HG02571 (cell line): ENCODE results near the gene ARMH3.
"Not testable (repeated sequence)": the region's sequence is repeated elsewhere in the genome, so short reads cannot be mapped to it uniquely, and the experiment has no call there.

Experiments used
- ATAC-seq: cut with Tn5 transposase; IDR thresholded peaks from one replicate; pipeline ENCODE4 v1.9.1; 2021; ENCODE audit warnings: mild to moderate bottlenecking, moderate library complexity; ENCODE audit not compliant: unreplicated experiment

The ARMH3 gene

GRCh38 chr10:101993651-101994200, 62.2 kb downstream of the ARMH3 start:
- no peak for ATAC-seq

- no peak for ATAC-seq
These were observed 62.8 kb downstream of the ARMH3 start for GRCh38 chr10:101993221-101993620.

DNA sequence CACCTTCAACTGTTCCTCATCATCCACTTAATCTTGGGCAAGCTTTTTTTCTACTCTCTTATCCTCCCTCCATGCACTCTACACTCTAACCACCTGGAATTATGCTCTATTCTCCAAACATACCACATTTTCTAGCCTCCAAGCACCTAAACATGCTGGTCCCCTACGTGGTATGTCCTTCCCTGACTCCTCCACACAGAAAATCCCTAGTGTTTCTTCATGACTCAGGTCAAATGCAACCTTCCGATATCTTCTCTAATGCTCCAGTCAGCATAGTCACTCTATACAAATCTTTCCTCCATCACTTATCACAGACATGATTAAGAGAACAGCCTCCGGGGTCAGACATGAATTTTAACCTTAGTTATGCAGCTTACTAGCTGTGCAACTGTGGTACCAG, 68.8 kb downstream of the ARMH3 start:
- no peak for ATAC-seq

DNA sequence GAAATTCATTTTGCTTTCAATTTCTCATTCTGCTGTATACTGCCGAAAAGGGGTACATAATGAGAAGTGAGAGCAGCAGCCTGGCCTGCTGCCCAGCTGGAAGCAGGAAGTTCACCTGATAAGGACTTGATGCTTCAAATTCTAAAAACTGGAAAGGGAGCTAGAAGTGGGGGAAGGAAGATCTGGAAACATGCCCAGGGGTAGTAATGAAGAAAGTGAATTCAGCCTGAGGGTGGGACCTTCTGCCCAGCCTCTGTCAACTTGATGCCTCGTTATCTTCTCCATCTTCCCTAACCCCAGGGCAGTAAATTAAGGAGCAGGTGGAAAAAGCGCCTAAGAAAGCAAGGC, 69.4 kb downstream of the ARMH3 start:
- no peak for ATAC-seq

DNA sequence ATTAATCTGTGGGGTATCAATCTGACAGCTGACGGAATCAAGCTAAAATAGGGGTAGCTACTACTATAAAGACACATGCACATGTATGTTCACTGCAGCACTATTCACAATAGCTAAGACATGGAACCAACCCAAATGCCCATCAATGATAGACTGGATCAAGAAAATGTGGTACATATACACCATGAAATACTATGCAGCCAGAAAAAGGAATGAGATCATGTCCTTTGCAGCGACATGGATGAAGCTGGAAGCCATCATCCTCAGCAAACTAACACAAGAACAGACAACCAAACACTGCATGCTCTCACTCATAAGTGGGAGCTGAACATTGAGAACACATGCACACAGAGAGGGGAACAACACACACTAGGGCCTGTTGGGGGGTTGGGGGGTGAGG, 75.3 kb downstream of the ARMH3 start:
- ATAC-seq = not testable (repeated sequence)

DNA sequence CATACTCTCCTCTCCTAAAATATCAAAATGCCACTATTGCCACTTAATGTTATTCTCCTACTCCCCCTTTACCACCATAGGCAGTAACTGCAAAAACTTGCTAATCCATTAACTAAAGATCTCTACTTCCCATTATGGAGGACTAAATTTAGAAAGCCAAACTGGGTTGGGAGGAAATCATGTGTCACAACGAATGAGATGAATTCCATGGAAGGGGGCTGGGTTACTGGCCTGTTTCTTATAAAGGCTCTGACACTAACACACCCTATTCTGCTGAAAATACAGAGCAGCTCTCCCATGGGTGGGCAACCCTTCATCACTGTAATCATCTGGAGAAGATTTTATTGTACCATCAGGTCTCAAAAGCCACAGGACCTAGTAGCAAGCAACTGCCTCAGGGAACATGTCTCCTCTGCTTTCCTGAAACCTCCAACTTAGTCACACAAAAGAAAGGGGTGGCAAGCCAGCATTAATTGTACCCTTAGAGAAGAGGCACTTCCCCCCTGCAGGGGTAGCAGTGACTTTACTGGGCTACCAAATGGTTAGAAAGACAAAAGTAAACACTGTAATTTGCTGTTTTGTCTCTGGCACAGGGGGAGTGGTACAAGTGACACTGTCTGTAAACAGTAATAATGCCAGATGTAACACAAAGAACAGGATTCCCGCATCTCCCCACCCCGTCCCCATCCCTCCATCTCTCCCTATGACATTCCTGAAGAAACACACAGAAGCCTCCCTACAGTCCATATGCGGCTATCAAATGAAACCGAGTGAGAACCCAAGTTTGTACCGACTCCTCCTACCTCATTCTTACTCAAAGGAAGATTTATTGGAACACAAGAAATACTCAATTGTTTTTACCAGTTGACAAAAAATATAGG, 81.6 kb downstream of the ARMH3 start:
- no peak for ATAC-seq

GRCh38 chr10:101972761-101973160, 83.2 kb downstream of the ARMH3 start:
- no peak for ATAC-seq

DNA sequence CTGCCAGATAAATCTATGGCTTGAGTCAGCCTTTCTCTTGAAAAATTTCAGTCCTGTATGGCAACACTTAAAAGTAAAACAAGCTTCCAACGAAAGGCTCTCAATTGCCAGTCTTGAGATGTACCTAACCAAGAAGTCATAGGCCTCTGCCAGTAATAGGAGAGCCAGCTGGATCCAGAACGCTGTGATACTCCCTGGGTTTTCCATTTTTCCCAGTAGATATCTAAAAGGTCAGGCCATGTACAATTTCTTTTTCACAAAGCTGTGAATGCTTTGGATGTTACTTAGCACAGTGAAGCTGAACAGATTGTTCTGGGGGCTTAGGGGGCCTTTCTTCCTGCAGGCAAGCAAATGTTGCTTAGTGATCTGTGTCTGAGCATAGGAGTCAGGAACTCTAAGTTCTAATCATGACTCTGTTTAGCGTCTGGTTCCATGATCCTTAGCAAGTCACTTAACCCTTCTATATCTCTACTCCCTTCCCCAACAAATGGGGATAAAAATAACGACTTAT, 86.5 kb downstream of the ARMH3 start:
- ATAC-seq = no peak

DNA sequence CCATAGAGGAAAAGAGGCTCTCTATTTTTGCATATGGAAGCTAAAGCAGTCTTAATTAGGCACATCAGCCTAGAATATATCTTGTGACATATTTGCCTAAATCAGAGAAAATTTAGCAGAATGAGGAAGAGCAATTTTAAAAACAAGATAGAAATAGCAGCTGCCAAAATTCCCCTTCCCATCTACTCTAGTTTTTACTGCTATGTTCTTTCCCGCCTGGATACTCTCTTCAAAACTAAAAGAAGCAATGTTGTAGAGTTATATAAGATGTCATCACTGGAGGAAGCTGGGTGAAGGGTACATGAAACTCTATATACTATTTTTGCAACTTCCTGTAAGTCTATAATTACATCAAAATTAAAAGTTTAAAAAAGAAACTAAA, 87.0 kb downstream of the ARMH3 start:
- no peak for ATAC-seq

DNA sequence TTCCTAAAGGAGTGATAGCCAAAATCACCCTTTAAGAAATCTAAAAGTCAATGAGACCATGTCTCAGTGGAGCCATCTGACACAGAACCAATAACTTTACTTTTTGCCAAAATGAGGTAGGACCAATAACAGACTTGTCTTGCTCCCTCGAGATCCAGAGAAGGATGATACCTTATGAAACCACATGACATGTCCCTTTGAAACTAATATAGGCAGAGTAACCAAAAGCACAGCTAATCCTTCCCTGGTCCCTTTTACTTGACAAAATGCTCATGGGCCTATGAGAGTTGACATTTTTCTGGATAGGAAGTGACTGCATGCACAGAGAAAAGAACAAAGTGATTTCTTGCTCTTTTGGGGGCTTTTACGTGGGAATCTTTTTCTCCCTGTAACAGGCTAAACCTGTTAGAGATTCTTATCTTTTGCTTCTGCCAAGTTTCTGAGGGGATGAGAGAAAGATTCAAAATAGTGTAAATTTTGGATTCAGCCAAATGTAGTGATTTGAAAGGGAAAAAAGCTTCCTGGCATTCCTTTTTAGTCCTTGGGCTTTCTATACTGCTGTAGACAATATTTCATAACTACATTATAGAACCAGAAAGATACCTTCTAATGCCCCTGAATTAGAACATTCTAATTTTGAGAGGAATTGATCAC, 87.6 kb downstream of the ARMH3 start:
- ATAC-seq = no peak

DNA sequence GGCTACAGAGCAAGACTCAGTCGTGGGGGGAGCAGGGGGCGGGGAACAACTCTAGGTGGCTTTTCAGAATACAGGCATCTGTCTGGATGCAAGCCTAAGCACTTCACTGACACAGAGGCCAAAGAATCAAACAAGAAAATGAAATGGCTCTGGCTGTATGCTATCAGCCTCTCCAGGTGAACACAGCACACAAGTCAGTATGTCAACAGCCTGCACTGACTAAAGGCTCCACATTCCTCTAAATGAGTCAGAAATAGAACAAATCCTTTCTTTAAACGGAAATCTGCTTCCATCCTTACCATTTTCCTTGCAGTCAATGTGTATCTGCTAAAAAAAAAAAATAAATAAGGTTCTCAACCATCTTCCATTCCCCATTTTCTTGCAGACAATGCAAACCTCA, 88.3 kb downstream of the ARMH3 start:
- no peak for ATAC-seq

GRCh38 chr10:101967119-101967518, 88.9 kb downstream of the ARMH3 start:
- no peak for ATAC-seq

DNA sequence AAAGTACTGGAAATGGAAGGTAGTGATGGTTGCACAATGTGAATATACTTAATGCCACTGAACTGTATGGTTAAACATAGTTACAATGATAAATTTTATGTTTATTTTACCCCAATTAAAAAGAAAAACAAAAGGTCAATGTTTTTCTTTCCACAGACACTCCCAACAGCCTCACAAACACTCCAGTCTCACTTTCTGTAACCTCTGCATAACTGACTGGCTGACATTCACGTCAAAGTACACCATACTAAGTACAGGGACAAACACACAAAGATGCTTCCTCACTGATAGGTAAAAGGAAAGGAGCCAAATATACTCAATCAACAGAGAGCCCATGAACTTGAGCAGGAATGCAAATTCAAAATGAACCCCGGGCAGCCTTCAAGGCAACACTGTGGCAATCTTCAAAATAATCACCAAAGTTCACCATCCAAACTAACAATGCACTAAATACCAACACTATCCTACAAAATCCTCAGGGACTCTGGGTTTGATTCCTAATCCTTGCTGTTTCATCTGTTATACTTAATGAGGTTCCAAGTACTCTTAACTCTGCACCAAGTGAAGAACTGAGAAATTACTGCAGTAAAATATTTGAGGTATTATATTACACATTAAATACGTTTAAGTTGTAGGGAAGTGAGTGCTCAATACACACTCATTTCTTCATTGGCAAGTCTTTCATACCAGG, 90.8 kb downstream of the ARMH3 start:
- no peak for ATAC-seq

DNA sequence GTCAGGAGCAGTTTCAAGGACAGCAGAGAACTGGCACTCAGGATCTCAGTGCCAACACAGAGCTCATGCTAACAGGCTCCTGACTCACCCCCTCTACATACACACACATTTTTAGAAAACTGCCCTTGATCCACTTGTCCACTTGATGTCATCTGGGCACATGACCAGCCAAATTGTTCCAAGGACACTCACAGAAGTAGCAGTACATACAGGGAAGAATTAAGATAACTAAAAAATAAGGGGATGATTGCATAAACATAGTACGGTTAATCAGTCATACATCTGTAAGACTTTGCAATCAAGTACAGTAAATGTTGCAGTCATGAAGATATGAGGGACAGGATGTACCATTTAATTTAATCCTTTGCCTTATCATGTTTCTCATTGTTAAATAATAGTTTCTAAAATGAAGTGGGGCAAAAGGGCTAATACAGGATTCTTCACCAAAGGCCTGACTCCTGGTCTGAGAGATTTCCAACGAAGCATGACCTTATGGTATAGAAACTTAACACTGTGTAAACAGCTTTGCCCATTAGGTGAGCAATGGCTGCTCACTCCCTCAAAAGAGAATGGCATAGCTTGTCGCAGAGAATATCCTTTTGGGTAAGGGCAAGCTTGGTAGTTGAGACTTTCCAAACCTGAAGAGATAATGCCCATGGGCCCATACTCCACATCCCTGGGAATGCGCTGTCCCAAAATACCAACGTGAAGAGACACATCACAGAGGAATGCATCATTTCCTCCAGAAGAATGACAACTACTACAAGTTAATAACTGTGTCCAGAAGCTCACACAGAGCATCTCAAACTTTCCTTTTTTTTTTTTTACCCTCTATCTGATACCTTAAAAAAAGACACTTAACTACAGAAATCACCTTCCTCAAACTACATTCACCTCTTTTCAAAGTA, 94.1 kb downstream of the ARMH3 start:
- no peak for ATAC-seq

DNA sequence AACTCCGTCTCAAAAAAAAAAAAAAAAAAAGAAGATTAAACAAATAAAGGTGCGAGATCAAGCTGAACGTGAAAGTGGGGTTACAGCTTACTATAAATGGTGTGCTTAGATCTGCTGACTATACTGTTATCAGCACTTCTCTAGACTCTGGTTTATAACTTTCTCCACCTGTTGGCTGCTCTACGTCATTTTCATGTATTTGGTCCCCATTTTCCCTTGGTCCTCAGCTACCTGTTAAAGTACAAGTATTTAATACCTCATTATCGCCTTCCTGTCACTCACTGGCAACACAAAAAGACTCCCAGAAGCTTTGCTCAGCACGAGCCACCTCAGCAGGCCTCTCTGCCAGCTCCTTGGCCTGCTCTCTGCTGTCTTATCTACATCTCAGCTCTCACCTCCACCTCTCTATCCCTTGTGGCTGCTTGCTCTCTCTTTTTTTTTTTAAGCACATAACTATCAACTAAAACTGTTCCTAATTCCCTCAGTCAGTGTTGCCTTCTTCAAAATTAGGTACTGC, 95.0 kb downstream of the ARMH3 start:
- ATAC-seq = no peak

DNA sequence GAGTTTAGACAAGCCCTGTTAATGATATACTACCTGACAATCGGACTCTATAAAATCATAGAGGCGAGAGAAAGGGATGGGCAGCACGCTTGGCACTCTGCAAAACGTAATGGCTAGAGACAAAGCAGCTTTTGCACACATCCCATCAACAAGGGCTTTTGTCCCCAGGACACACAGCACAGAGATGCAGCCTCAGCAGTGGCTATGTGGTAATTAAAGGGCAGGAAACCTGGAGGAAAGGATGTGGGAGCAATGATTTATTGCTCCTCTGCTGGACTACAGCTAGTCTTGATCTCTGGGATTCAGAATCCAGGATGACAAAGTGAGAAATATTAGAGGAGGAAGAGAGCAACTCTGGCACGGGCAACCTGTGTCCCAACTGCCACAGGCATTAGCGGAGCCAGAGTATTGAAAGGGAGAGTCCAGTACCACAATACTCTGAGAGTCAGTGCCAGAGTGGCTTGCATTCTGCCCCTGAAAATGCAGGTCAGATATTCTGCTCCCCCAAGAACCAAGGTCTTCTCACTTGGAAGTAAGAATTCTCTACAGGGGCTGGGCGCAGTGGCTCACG, 96.5 kb downstream of the ARMH3 start:
- no peak for ATAC-seq

GRCh38 chr10:101958691-101959090, 97.3 kb downstream of the ARMH3 start:
- no peak for ATAC-seq

- no peak for ATAC-seq
These were observed 99.1 kb downstream of the ARMH3 start for GRCh38 chr10:101956898-101957297.

DNA sequence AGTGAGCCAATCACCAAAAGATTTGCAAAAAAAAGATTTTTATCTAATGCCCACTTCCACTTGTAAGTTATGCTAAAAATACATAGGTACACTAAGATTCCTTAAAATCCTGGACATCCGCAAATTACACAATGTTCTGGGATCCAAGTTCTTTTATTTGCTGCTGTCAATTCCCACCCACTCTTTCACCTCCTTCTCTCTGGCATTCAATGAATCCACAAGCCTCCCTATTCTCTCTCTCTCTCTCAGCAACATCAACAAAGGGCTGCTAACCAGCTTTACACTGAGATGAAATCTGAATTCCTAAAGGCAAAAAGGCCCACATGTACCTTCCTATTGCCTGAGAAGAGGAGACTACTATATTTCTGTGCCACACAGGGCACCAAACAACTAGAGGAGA, 99.9 kb downstream of the ARMH3 start:
- ATAC-seq = no peak

DNA sequence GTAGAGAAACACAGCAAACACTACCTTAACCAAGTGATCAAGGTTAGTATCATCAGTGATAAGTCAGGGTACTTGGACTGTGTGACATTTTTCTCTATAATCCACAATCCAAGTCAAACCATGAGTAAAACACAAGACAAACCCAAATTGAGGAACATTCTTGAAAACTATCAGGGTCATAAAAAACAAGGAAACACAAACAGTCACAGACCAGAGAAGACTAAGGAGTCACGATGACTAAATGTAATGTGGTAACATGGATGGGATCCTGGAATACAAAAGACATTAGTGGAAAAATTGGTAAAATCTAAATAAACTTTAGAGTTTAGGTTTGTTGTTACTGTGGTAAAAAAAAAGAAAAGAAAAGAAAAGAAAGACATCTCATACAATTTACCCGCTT, 103.8 kb downstream of the ARMH3 start:
- ATAC-seq = no peak
